Sigmoid colon (tissue), 7 donors: ENCODE results near the gene RASSF4. TPM values are rescaled to one million over a fixed set of nuclear protein-coding genes. Genes with fewer than 3 reads are reported as not detected.

Source experiments
- DNase-seq: peaks from one replicate; pipeline ENCODE4 v3.0.0-alpha.2; 2019
- H3K27ac ChIP-seq, 4 donors: fragments of 200-600 bp; sonication (generic); one replicate each; pipeline ENCODE4 v1.5.1; 2016 to 2019; ENCODE audit warnings: mild to moderate bottlenecking in 1 of 4
- H3K27me3 ChIP-seq, 3 donors: fragments of 200-600 bp; sonication (generic); one replicate each; pipeline ENCODE4 v1.5.1; 2019; ENCODE audit warnings: mild to moderate bottlenecking in 1 of 3
- H3K36me3 ChIP-seq, 4 donors: fragments of 200-600 bp; sonication (generic); one replicate each; pipeline ENCODE4 v1.5.1; 2016 to 2019
- H3K4me1 ChIP-seq, 4 donors: fragments of 200-600 bp; sonication (generic); one replicate each; pipeline ENCODE4 v1.5.1; 2017 to 2019
- H3K4me3 ChIP-seq, 4 donors: fragments of 200-600 bp; sonication (generic); one replicate each; pipeline ENCODE4 v1.5.1; 2017 to 2019; ENCODE audit warnings: mild to moderate bottlenecking in 2 of 4, moderate library complexity in 1 of 4
- H3K9me3 ChIP-seq, 4 donors: fragments of 200-600 bp in 3 of 4; sonication (generic) in 3 of 4; one replicate each; pipeline versions ENCODE4 v1.5.1 to v1.6.1; 2013 to 2019
- EP300 ChIP-seq, 4 donors: sonication (generic); formaldehyde crosslinking; IDR thresholded peaks; one replicate each; pipeline ENCODE4 v1.6.1; 2017; ENCODE audit warnings: antibody characterized with exemption in 4 of 4
- POLR2A ChIP-seq, 2 donors: fragments of 450-650 bp; IDR thresholded peaks; one replicate each; pipeline ENCODE4 v1.6.1; 2016; ENCODE audit warnings: antibody characterized with exemption in 2 of 2, mild to moderate bottlenecking in 2 of 2, moderate library complexity in 2 of 2
- POLR2AphosphoS5 ChIP-seq, 4 donors: sonication (generic); formaldehyde crosslinking; IDR thresholded peaks; one replicate each; pipeline ENCODE4 v1.6.1; 2017; ENCODE audit warnings: antibody characterized with exemption in 4 of 4
- WGBS, 2 donors: extraction: QIAGEN DNeasy Blood & Tissue Kit; methylation state at CpG; one replicate each; pipeline ENCODE4 v1.1.7; 2013; 5-methylcytosine and 5-hydroxymethylcytosine counted together
- intact Hi-C: fragments of 100-400 bp; cut with DNase I; formaldehyde crosslinking; loops from one replicate; pipeline ENCODE4 v1.15.1; 2023
- polyA plus RNA-seq, 3 donors: library from polyadenylated mRNA; stranded (reverse); fragments of 200-250 nt; gene quantifications; one replicate each; pipeline ENCODE4 v1.2.3, GENCODE V29; 2013
- total RNA-seq, 4 donors: library from RNA; depleted of rRNA; stranded (reverse); fragments of >200 nt; gene quantifications; one replicate each; pipeline ENCODE4 v1.1.0, GENCODE V29; 2016
- TF ChIP-seq, protein P1 (sequence below), 4 experiments: fragments of 450-650 bp in 3 of 4; fragments of 200-600 bp in 1 of 4; IDR thresholded peaks; one replicate each; pipeline ENCODE4 v1.5.1; 2016 to 2019; ENCODE audit warnings: antibody characterized with exemption in 4 of 4, mild to moderate bottlenecking in 3 of 4, moderate library complexity in 2 of 4
- donor health status: healthy with polysubstance abuse.
- donor health status: Bipolar disorder and iron deficiency.
- donor health status: healthy.

RASSF4 gene
- total and polyA plus RNA-seq, 7 donors: 7.8 to 61.7 (median 23.2) TPM

GRCh38 chr10:44991571-44991970 lies 32.0 kb downstream of the RASSF4 start:
- Histone ChIP-seq H3K27ac (peak overlapping the region; percentile 27 to 54 (median 38)), H3K27me3 (no peaks in the 10 kb centered on the region), H3K9me3 (no peaks in the 10 kb centered on the region), H3K4me1 (peaks cover 0 to 41% (median 20%) of the 10 kb centered on the region in 4 donors), H3K4me3 (no peak overlapping the region), H3K36me3 (peaks cover 0 to 47% (median 10%) of the 10 kb centered on the region in 4 donors)
- DNase-seq: peak; percentile 73
- WGBS, 2 donors: 79 to 82% methylated on average over 5 of the region's 5 CpGs
- TF ChIP-seq EP300 (IDR thresholded peaks at IDR 0.05): no peak
- TF ChIP-seq, protein P1, sequence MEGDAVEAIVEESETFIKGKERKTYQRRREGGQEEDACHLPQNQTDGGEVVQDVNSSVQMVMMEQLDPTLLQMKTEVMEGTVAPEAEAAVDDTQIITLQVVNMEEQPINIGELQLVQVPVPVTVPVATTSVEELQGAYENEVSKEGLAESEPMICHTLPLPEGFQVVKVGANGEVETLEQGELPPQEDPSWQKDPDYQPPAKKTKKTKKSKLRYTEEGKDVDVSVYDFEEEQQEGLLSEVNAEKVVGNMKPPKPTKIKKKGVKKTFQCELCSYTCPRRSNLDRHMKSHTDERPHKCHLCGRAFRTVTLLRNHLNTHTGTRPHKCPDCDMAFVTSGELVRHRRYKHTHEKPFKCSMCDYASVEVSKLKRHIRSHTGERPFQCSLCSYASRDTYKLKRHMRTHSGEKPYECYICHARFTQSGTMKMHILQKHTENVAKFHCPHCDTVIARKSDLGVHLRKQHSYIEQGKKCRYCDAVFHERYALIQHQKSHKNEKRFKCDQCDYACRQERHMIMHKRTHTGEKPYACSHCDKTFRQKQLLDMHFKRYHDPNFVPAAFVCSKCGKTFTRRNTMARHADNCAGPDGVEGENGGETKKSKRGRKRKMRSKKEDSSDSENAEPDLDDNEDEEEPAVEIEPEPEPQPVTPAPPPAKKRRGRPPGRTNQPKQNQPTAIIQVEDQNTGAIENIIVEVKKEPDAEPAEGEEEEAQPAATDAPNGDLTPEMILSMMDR (IDR thresholded peaks at IDR 0.05): no peak
- TF ChIP-seq POLR2AphosphoS5 (IDR thresholded peaks at IDR 0.05): no peak
- no peak for TF ChIP-seq POLR2A (IDR thresholded peaks at IDR 0.05)
- intact Hi-C loops: no loop called here

GRCh38 chr10:44992070-44992731 lies 32.6 kb downstream of the RASSF4 start:
- H3K36me3 ChIP-seq: peaks cover 0 to 47% (median 10%) of the 10 kb centered on the region in 4 donors
- no peaks in the 10 kb centered on the region for H3K9me3 ChIP-seq
- peaks cover 0 to 48% (median 26%) of the 10 kb centered on the region in 4 donors for H3K4me1 ChIP-seq
- H3K27me3 ChIP-seq: no peaks in the 10 kb centered on the region
- intact Hi-C loops: no loop called here
- peak overlapping the region; percentile 27 to 54 (median 38) for H3K27ac ChIP-seq
- WGBS, 2 donors: 91% methylated on average over 11 of the region's 11 CpGs
- DNase-seq: peak; percentile 66
- TF ChIP-seq EP300 (IDR thresholded peaks at IDR 0.05): no peak
- no peak for TF ChIP-seq POLR2AphosphoS5 (IDR thresholded peaks at IDR 0.05)
- TF ChIP-seq POLR2A (IDR thresholded peaks at IDR 0.05): no peak
- TF ChIP-seq, protein P1 (IDR thresholded peaks at IDR 0.05): no peak
- H3K4me3 ChIP-seq: no peak overlapping the region

DNA sequence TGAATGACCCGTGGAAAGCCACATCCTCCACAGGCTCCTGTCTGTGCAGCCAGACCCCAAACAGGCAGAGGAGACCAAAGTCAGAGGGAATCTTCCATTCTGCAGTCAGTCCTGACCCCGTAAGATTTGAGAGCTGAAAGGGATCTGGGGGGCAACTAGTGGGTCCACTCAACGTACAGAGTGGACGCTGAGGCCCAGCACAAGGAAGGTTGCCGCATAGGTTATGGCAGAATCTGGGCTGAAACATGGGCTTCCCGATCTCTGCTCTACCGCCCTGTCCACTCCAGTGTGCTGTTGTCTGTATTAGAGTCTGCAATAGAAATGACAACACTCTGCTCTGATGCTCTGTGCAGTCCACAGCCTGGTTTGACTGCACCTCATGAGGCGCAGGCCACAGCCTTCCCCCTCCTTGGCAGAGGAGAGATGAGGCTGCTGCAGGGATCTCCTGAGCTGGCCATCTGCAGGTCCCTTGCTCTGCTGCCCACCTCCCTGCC lies 33.2 kb downstream of the RASSF4 start:
- H3K9me3 ChIP-seq: no peaks in the 10 kb centered on the region
- no peak for TF ChIP-seq POLR2AphosphoS5 (IDR thresholded peaks at IDR 0.05)
- TF ChIP-seq EP300 (IDR thresholded peaks at IDR 0.05): no peak
- TF ChIP-seq, protein P1 (IDR thresholded peaks at IDR 0.05): no peak
- TF ChIP-seq POLR2A (IDR thresholded peaks at IDR 0.05): no peak
- WGBS, 2 donors: 96 to 97% methylated on average over 8 of the region's 8 CpGs
- intact Hi-C loops: no loop called here
- no peak for DNase-seq
- peaks cover 0 to 47% (median 10%) of the 10 kb centered on the region in 4 donors for H3K36me3 ChIP-seq
- H3K27me3 ChIP-seq: no peaks in the 10 kb centered on the region
- peaks cover 0 to 53% (median 31%) of the 10 kb centered on the region in 4 donors for H3K4me1 ChIP-seq
- H3K27ac ChIP-seq: peak overlapping the region; percentile 27 to 93 (median 58)
- no peak overlapping the region for H3K4me3 ChIP-seq

DNA sequence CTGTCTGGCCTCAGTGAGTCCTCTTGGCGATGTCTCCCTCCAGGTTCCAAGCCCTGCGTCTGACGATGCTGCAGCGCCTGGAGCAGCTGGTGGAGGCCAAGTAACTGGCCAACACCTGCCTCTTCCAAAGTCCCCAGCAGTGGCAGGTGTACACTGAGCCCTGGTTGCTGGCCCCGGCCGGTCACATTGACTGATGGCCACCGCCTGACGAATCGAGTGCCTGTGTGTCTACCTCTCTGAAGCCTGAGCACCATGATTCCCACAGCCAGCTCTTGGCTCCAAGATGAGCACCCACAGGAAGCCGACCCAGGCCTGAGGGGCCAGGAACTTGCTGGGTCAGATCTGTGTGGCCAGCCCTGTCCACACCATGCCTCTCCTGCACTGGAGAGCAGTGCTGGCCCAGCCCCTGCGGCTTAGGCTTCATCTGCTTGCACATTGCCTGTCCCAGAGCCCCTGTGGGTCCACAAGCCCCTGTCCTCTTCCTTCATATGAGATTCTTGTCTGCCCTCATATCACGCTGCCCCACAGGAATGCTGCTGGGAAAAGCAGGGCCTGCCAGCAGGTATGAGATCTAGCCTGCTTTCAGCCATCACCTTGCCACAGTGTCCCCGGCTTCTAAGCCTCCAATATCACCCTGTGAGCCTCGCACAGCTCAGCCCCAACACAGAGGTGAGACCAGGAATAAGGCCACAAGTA lies 33.8 kb downstream of the RASSF4 start:
- Histone ChIP-seq H3K27ac (peak overlapping the region; percentile 38 to 97 (median 86)), H3K36me3 (peaks cover 0 to 43% (median 10%) of the 10 kb centered on the region in 4 donors), H3K27me3 (no peaks in the 10 kb centered on the region), H3K4me3 (no peak overlapping the region), H3K9me3 (no peaks in the 10 kb centered on the region), H3K4me1 (peaks cover 0 to 59% (median 31%) of the 10 kb centered on the region in 4 donors)
- 95% methylated on average over 14 of the region's 14 CpGs for WGBS, 2 donors
- TF ChIP-seq EP300 (IDR thresholded peaks at IDR 0.05) (no peak), POLR2AphosphoS5 (IDR thresholded peaks at IDR 0.05) (no peak), POLR2A (IDR thresholded peaks at IDR 0.05) (no peak)
- TF ChIP-seq, protein P1 (IDR thresholded peaks at IDR 0.05): no peak
- DNase-seq: peak; percentile 61
- intact Hi-C loops: no loop called here
